Prostate gland (tissue), 2 donors: Measurements from ENCODE around the gene SEC23A.

Experiments used
- CTCF ChIP-seq, 4 experiments: fragments of 200-600 bp in 2 of 4; fragments of 450-650 bp in 2 of 4; sonication (generic) in 2 of 4; IDR thresholded peaks; 1 replicate in 3 of 4; 2 replicates in 1 of 4; pipeline ENCODE4 v1.5.1; 2016 to 2019; ENCODE audit warnings: antibody characterized with exemption in 4 of 4, mild to moderate bottlenecking in 2 of 4, moderate library complexity in 2 of 4
- POLR2A ChIP-seq: fragments of 450-650 bp; IDR thresholded peaks from one replicate; pipeline ENCODE4 v1.6.1; 2016; ENCODE audit warnings: antibody characterized with exemption, mild to moderate bottlenecking
- POLR2AphosphoS5 ChIP-seq: sonication (generic); formaldehyde crosslinking; IDR thresholded peaks from one replicate; pipeline ENCODE4 v1.6.1; 2017; ENCODE audit warnings: antibody characterized with exemption

- TF ChIP-seq CTCF (IDR thresholded peaks at IDR 0.05), result no peak
- TF ChIP-seq POLR2A, result no peak
- no peak for TF ChIP-seq POLR2AphosphoS5
Observed at GRCh38 chr14:39055786-39056474, 47.1 kb downstream of the SEC23A start.
